Peyer's patch (tissue), 4 donors: Measurements from ENCODE around the gene SPDEF. TPM values are rescaled to one million over a fixed set of nuclear protein-coding genes. Genes with fewer than 3 reads are reported as not detected.

Experiments used
- DNase-seq, 3 donors: peaks; one replicate each; pipeline ENCODE4 v3.0.0-alpha.2; 2017 to 2019
- H3K27ac ChIP-seq, 4 donors: fragments of 200-600 bp; sonication (generic); one replicate each; pipeline ENCODE4 v1.5.1; 2016 to 2019
- H3K27me3 ChIP-seq, 2 donors: fragments of 200-600 bp; sonication (generic); one replicate each; pipeline ENCODE4 v1.5.1; 2019
- H3K36me3 ChIP-seq, 3 donors: fragments of 200-600 bp; sonication (generic); one replicate each; pipeline ENCODE4 v1.5.1; 2016 to 2019
- H3K4me1 ChIP-seq, 4 donors: fragments of 200-600 bp; sonication (generic); one replicate each; pipeline ENCODE4 v1.5.1; 2016 to 2019
- H3K4me3 ChIP-seq, 4 donors: fragments of 200-600 bp; sonication (generic); 1 replicate in 3 of 4; 2 replicates in 1 of 4; pipeline ENCODE4 v1.5.1; 2016 to 2019; ENCODE audit warnings: mild to moderate bottlenecking in 1 of 4
- H3K9me3 ChIP-seq, 4 donors: fragments of 200-600 bp; sonication (generic); one replicate each; pipeline ENCODE4 v1.5.1; 2016 to 2019; ENCODE audit warnings: mild to moderate bottlenecking in 1 of 4
- CTCF ChIP-seq, 6 experiments: fragments of 450-650 bp in 4 of 6; fragments of 200-600 bp in 2 of 6; sonication (generic) in 1 of 6; IDR thresholded peaks; one replicate each; pipeline ENCODE4 v1.5.1; 2017 to 2019; ENCODE audit warnings: antibody characterized with exemption in 6 of 6, mild to moderate bottlenecking in 3 of 6, moderate library complexity in 1 of 6
- POLR2A ChIP-seq, 2 donors: fragments of 450-650 bp; IDR thresholded peaks; one replicate each; pipeline ENCODE4 v1.5.1; 2017; ENCODE audit warnings: antibody characterized with exemption in 2 of 2, mild to moderate bottlenecking in 2 of 2, moderate library complexity in 2 of 2
- total RNA-seq, 4 donors: library from RNA; depleted of rRNA; stranded (reverse); fragments of >200 nt; gene quantifications; one replicate each; pipeline ENCODE4 v1.1.0, GENCODE V29; 2016

SPDEF gene
- total RNA-seq, 4 donors from 2014 or later = 29.7 to 58.7 (median 39.0) TPM

- DNase-seq = no peak
- Histone ChIP-seq H3K9me3 (no peaks in the 10 kb centered on the region), H3K27me3 (no peaks in the 10 kb centered on the region), H3K4me3 (no peak overlapping the region), H3K4me1 (peaks cover 0 to 15% (median 0%) of the 10 kb centered on the region in 4 donors), H3K27ac (no peak overlapping the region), H3K36me3 (no peaks in the 10 kb centered on the region)
- TF ChIP-seq CTCF (IDR thresholded peaks at IDR 0.05) (no peak), POLR2A (IDR thresholded peaks at IDR 0.05) (no peak)
Observed at GRCh38 chr6:34551720-34552119, 4.4 kb downstream of the SPDEF start.

GRCh38 chr6:34549804-34550202 lies 6.3 kb downstream of the SPDEF start:
- H3K27ac ChIP-seq = no peak overlapping the region
- H3K4me3 ChIP-seq = no peak overlapping the region
- no peaks in the 10 kb centered on the region for H3K27me3 ChIP-seq
- H3K9me3 ChIP-seq = no peaks in the 10 kb centered on the region
- TF ChIP-seq POLR2A (IDR thresholded peaks at IDR 0.05) = no peak
- TF ChIP-seq CTCF (IDR thresholded peaks at IDR 0.05) = no peak
- H3K36me3 ChIP-seq = no peaks in the 10 kb centered on the region
- peaks cover 0 to 23% (median 0%) of the 10 kb centered on the region in 4 donors for H3K4me1 ChIP-seq
- DNase-seq = no peak

- TF ChIP-seq CTCF (IDR thresholded peaks at IDR 0.05) (no peak), POLR2A (IDR thresholded peaks at IDR 0.05) (no peak)
- Histone ChIP-seq H3K27me3 (no peaks in the 10 kb centered on the region), H3K36me3 (no peaks in the 10 kb centered on the region), H3K4me1 (peaks cover 0 to 23% (median 0%) of the 10 kb centered on the region in 4 donors), H3K27ac (no peak overlapping the region), H3K9me3 (no peaks in the 10 kb centered on the region), H3K4me3 (no peak overlapping the region)
- DNase-seq = no peak
Observed at GRCh38 chr6:34549026-34549803, 6.9 kb downstream of the SPDEF start.

GRCh38 chr6:34547701-34548644 lies 8.2 kb downstream of the SPDEF start:
- Histone ChIP-seq H3K4me3 (no peak overlapping the region), H3K9me3 (no peaks in the 10 kb centered on the region), H3K27ac (peak overlapping the region in 2 of 4 donors; percentile 56 to 57), H3K36me3 (no peaks in the 10 kb centered on the region), H3K27me3 (no peaks in the 10 kb centered on the region), H3K4me1 (peaks cover 0 to 23% (median 0%) of the 10 kb centered on the region in 4 donors)
- DNase-seq = peak in 1 of 3 donors; percentile 70
- TF ChIP-seq CTCF (IDR thresholded peaks at IDR 0.05) (no peak), POLR2A (IDR thresholded peaks at IDR 0.05) (no peak)

GRCh38 chr6:34546551-34547321 lies 9.4 kb downstream of the SPDEF start:
- Histone ChIP-seq H3K4me1 (peaks cover 0 to 23% (median 0%) of the 10 kb centered on the region in 4 donors), H3K27me3 (no peaks in the 10 kb centered on the region), H3K27ac (peak overlapping the region in 2 of 4 donors; percentile 56 to 57), H3K9me3 (no peaks in the 10 kb centered on the region), H3K36me3 (no peaks in the 10 kb centered on the region), H3K4me3 (no peak overlapping the region)
- TF ChIP-seq POLR2A (IDR thresholded peaks at IDR 0.05) (no peak), CTCF (IDR thresholded peaks at IDR 0.05) (no peak)
- peak in 2 of 3 donors; percentile 64 to 80 for DNase-seq
